ENCODE measurements around the gene FARP1. TPM values are rescaled to one million over a fixed set of nuclear protein-coding genes. Genes with fewer than 3 reads are reported as not detected.
A peak's percentile ranks its signal among the peaks of the same experiment; 100 is the strongest.

Gene FARP1
- polyA plus RNA-seq, 1 of the 3 experiments (the other 2 are of a cell fraction), result 12.0 TPM

GRCh38 chr13:98447130-98447529, 304.2 kb downstream of the FARP1 start:
- Histone ChIP-seq H3K9ac (no peak overlapping the region), H3K27me3 (ENCODE audit: insufficient read depth) (no peaks in the 10 kb centered on the region), H3K27ac (ENCODE audit: low read depth in 2 of 2, low read length in 1 of 2) (no peak overlapping the region), H3K4me1 (ENCODE audit: control insufficient read depth in 1 of 2, insufficient read depth in 2 of 2, low read depth in 1 of 2, low read length in 1 of 2) (peaks cover 3 to 16% of the 10 kb centered on the region in 2 experiments; a peak in 2 of 4 replicates), H3K36me3 (replicated peaks in 1 of 2; ENCODE audit: control insufficient read depth in 1 of 2, insufficient read depth in 2 of 2, low read length in 1 of 2) (peaks cover 12 to 47% of the 10 kb centered on the region in 2 experiments), H3K9me2 (no peaks in the 10 kb centered on the region), H3F3A (replicated peaks; ENCODE audit: insufficient read depth) (peaks cover 5% of the 10 kb centered on the region), H4K20me1 (ENCODE audit: insufficient read depth) (peaks cover 11% of the 10 kb centered on the region; the same call in 1 of the 2 replicates), H3K9me3 (no peaks in the 10 kb centered on the region), H2AFZ (ENCODE audit: low read depth) (no peak overlapping the region), H3K4me3 (ENCODE audit: low read depth in 2 of 2, low read length in 1 of 2) (no peak overlapping the region), H3K4me2 (no peak overlapping the region), H3K79me2 (ENCODE audit: insufficient read depth) (no peaks in the 10 kb centered on the region)
- no peak for DNase-seq
- WGBS (ENCODE audit: low lambda C conversion rate), result 94% methylated on average over 3 of the region's 5 CpGs
- ChIA-PET POLR2A (no interaction called here), CTCF (interaction anchor here (0.7 to 9.3 kb wide), 15 partner anchors 12 to 591 kb away, joined by 3 to 164 read pairs (median 6); no protein-coding TSS in a partner anchor)
- no peak for TF ChIP-seq EZH2phosphoT487 (IDR thresholded peaks at IDR 0.05; ENCODE audit: borderline replicate concordance, low read depth)
- no peak for TF ChIP-seq ZBTB33 (IDR thresholded peaks at IDR 0.05; ENCODE audit: borderline replicate concordance, low read depth)
- TF ChIP-seq FOXJ3 (CRISPR knock-in tag; IDR thresholded peaks at IDR 0.05), result no peak
- no peak for TF ChIP-seq RFX5 (IDR thresholded peaks at IDR 0.05; ENCODE audit: low read length)
- no peak for TF ChIP-seq GATA2 (CRISPR knock-in tag; IDR thresholded peaks at IDR 0.05)
- no peak for TF ChIP-seq MXI1 (IDR thresholded peaks at IDR 0.05; ENCODE audit: low read depth, low read length)
- TF ChIP-seq ELF1 (IDR thresholded peaks at IDR 0.05), result no peak

- H3K4me3 ChIP-seq (ENCODE audit: low read depth in 2 of 2, low read length in 1 of 2), result no peak overlapping the region
- TF ChIP-seq RAD21 (IDR thresholded peaks at IDR 0.05; ENCODE audit: low read length) (peak; percentile 65), CTCF (IDR thresholded peaks at IDR 0.05) (peak; percentile 70), SMC3 (IDR thresholded peaks at IDR 0.05; ENCODE audit: low read depth, low read length) (peak; percentile 28; the same call in 1 of the 2 replicates), TAF1 (IDR thresholded peaks at IDR 0.05; ENCODE audit: borderline replicate concordance, low read depth, low read length) (no peak), MAX (IDR thresholded peaks at IDR 0.05; ENCODE audit: low read depth) (no peak)
- H3K36me3 ChIP-seq (replicated peaks in 1 of 2; ENCODE audit: control insufficient read depth in 1 of 2, insufficient read depth in 2 of 2, low read length in 1 of 2), result peaks cover 22 to 54% of the 10 kb centered on the region in 2 experiments
- H3K9me2 ChIP-seq, result no peaks in the 10 kb centered on the region
- no peaks in the 10 kb centered on the region for H3K79me2 ChIP-seq (ENCODE audit: insufficient read depth)
- peaks cover 11% of the 10 kb centered on the region for H3F3A ChIP-seq (replicated peaks; ENCODE audit: insufficient read depth)
- no peak overlapping the region for H3K9ac ChIP-seq
- no peak overlapping the region for H2AFZ ChIP-seq (ENCODE audit: low read depth)
- no peaks in the 10 kb centered on the region for H3K9me3 ChIP-seq
- peaks cover 11% of the 10 kb centered on the region; the same call in 1 of the 2 replicates for H4K20me1 ChIP-seq (ENCODE audit: insufficient read depth)
- no peaks in the 10 kb centered on the region for H3K27me3 ChIP-seq (ENCODE audit: insufficient read depth)
- H3K4me1 ChIP-seq (ENCODE audit: control insufficient read depth in 1 of 2, insufficient read depth in 2 of 2, low read depth in 1 of 2, low read length in 1 of 2), result peaks cover 3 to 16% of the 10 kb centered on the region in 2 experiments; a peak in 2 of 4 replicates
- 77% methylated on average over 26 of the region's 28 CpGs for WGBS (ENCODE audit: low lambda C conversion rate)
- peak; percentile 79 for DNase-seq
- H3K4me2 ChIP-seq, result no peak overlapping the region
- POLR2A ChIA-PET, result interaction anchor here (0.6 kb wide), 1 partner anchor 206 kb away, joined by 3 read pairs; no protein-coding TSS in a partner anchor
- no peak overlapping the region for H3K27ac ChIP-seq (ENCODE audit: low read depth in 2 of 2, low read length in 1 of 2)
- CTCF ChIA-PET, result interaction anchor here (0.6 to 9.3 kb wide), 38 partner anchors 8 to 449 kb away, joined by 3 to 164 read pairs (median 4); no protein-coding TSS in a partner anchor
These were observed 305.2 kb downstream of the FARP1 start for GRCh38 chr13:98447881-98448641.
